H1 (cell line): ENCODE results near the gene DLG5. TPM values are rescaled to one million over a fixed set of nuclear protein-coding genes. Genes with fewer than 3 reads are reported as not detected.

Experiments used
- ATF3 ChIP-seq: IDR thresholded peaks from 2 replicates; pipeline ENCODE4 v1.6.1; 2011; ENCODE audit warnings: low read depth, mild to moderate bottlenecking, low read length; ENCODE audit not compliant: insufficient read depth
- GABPA ChIP-seq: IDR thresholded peaks from 2 replicates; pipeline ENCODE4 v1.6.1; 2011; ENCODE audit warnings: mild to moderate bottlenecking, low read length, moderate library complexity, borderline replicate concordance; ENCODE audit not compliant: insufficient read depth
- JUND ChIP-seq: IDR thresholded peaks from 2 replicates; pipeline ENCODE4 v1.6.1; 2011; ENCODE audit warnings: mild to moderate bottlenecking, improper control_type of control experiment, low read length
- SIRT6 ChIP-seq: IDR thresholded peaks from one replicate; pipeline ENCODE4 v1.7.1; 2012; ENCODE audit warnings: low read length, inconsistent platforms
- SP2 ChIP-seq: IDR thresholded peaks from 2 replicates; pipeline ENCODE4 v1.6.1; 2012; ENCODE audit warnings: mild to moderate bottlenecking, low read length, inconsistent platforms
- ZNF274 ChIP-seq: IDR thresholded peaks from 2 replicates; pipeline ENCODE4 v1.7.0; 2012; ENCODE audit warnings: low read length, borderline replicate concordance; ENCODE audit errors: extremely low read depth
- polyA plus RNA-seq, 7 experiments: library from polyadenylated mRNA; depleted of rRNA in 3 of 7; stranded (reverse) in 5 of 7; unstranded in 2 of 7; fragments of >200 nt in 5 of 7; fragments of 200-250 nt in 2 of 7; gene quantifications; 1 replicate in 5 of 7; 2 replicates in 1 of 7; 4 replicates in 1 of 7; pipeline versions ENCODE4 v1.2.1 to v1.2.3, GENCODE V29; 2011 to 2013; ENCODE audit warnings: missing spikeins in 2 of 7, mixed read lengths in 2 of 7
- total RNA-seq: library from RNA; stranded (reverse); fragmentation: NEBNext Ultra II Directional; extraction: Animal tissue kit (Norgen Biotek cat#: 25700); gene quantifications from 2 replicates; pipeline ENCODE4 v1.2.1, GENCODE V29; 2021
- TF ChIP-seq, protein P1 (sequence below): IDR thresholded peaks from 2 replicates; pipeline ENCODE4 v1.6.1; 2012; ENCODE audit warnings: inconsistent platforms

The DLG5 gene
- total and polyA plus RNA-seq, 2 of the 8 experiments (the other 6 are each of a cell fraction or from before 2014, with no cell fraction given) = 15.6 to 71.4 TPM

DNA sequence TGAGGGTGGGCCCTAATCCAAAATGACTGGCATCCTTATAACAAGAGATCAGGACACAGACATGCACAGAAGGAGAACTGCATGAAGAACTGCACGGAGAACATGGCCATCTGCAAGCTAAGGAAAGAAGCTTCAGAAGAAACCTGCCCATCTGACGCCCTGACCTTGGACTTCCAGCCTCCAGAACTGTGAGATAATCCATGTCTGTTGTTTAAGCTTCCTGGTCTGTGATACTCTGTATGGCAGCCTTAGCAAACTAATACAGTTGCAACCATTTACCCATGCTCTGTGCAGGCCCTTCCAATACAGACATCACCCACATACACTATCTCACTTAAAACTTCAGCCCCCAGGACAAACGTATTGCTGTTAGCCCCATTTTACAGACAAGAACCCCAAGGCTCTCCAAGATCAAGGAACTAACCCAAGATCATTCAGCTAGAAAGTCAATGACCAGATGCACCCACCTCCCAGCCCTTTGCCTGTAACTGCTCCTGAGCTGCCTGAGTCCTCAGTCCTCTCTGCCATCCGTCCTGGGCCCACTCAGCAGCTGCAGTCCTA, 39.7 kb downstream of the DLG5 start (continued):
- TF ChIP-seq ATF3 (no peak), JUND (no peak), ZNF274 (no peak), SP2 (no peak), GABPA (no peak), SIRT6 (no peak)
- TF ChIP-seq, protein P1, sequence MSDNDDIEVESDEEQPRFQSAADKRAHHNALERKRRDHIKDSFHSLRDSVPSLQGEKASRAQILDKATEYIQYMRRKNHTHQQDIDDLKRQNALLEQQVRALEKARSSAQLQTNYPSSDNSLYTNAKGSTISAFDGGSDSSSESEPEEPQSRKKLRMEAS = no peak
